Gastroesophageal sphincter (tissue), 3 donors: ENCODE measurements around the gene TSPAN14.

Experiments used
- CTCF ChIP-seq, 4 experiments: fragments of 200-600 bp in 2 of 4; fragments of 450-650 bp in 2 of 4; sonication (generic) in 1 of 4; IDR thresholded peaks; one replicate each; pipeline ENCODE4 v1.5.1; 2017 to 2019; ENCODE audit warnings: antibody characterized with exemption in 4 of 4, mild to moderate bottlenecking in 2 of 4, moderate library complexity in 2 of 4
- EP300 ChIP-seq: sonication (generic); formaldehyde crosslinking; IDR thresholded peaks from one replicate; pipeline ENCODE4 v1.6.1; 2017; ENCODE audit warnings: antibody characterized with exemption, mild to moderate bottlenecking
- POLR2A ChIP-seq, 2 donors: fragments of 450-650 bp; IDR thresholded peaks; one replicate each; pipeline ENCODE4 v1.6.1; 2017; ENCODE audit warnings: antibody characterized with exemption in 2 of 2, mild to moderate bottlenecking in 2 of 2, moderate library complexity in 1 of 2
- POLR2AphosphoS5 ChIP-seq: sonication (generic); formaldehyde crosslinking; IDR thresholded peaks from one replicate; pipeline ENCODE4 v1.6.1; 2017; ENCODE audit warnings: antibody characterized with exemption

- TF ChIP-seq CTCF (IDR thresholded peaks at IDR 0.05): no peak
- TF ChIP-seq EP300: no peak
- TF ChIP-seq POLR2A (IDR thresholded peaks at IDR 0.05): no peak
- TF ChIP-seq POLR2AphosphoS5: no peak
These were observed 72.1 kb downstream of the TSPAN14 start for GRCh38 chr10:80526218-80526617.
